H9 (cell line): ENCODE data around the gene IL6R. TPM values are rescaled to one million over a fixed set of nuclear protein-coding genes. Genes with fewer than 3 reads are reported as not detected.

ENCODE experiments used
- DNase-seq: peaks from one replicate; pipeline ENCODE4 v3.0.0-alpha.2; 2017
- H2AFZ ChIP-seq: one replicate; pipeline ENCODE4 v1.6.1; 2013; ENCODE audit warnings: mild to moderate bottlenecking, low read length, control low read depth, moderate library complexity
- H2AK5ac ChIP-seq: 2 replicates; pipeline ENCODE4 v1.6.1; 2013; ENCODE audit warnings: low read length, control low read depth, mixed read lengths; ENCODE audit not compliant: insufficient read length
- H2BK120ac ChIP-seq: one replicate; pipeline ENCODE4 v1.6.1; 2013; ENCODE audit warnings: low read depth, mild to moderate bottlenecking, low read length, control low read depth, inconsistent platforms; ENCODE audit not compliant: poor library complexity, severe bottlenecking
- H2BK12ac ChIP-seq: 2 replicates; pipeline ENCODE4 v1.6.1; 2013; ENCODE audit warnings: low read length, control low read depth, mixed read lengths, low read depth; ENCODE audit not compliant: insufficient read length
- H2BK15ac ChIP-seq: 2 replicates; pipeline ENCODE4 v1.6.1; 2013; ENCODE audit warnings: low read depth, low read length, control low read depth
- H2BK20ac ChIP-seq: one replicate; pipeline ENCODE4 v1.6.1; 2013; ENCODE audit warnings: low read depth, mild to moderate bottlenecking, low read length, control low read depth, inconsistent platforms; ENCODE audit not compliant: poor library complexity, severe bottlenecking
- H2BK5ac ChIP-seq: 2 replicates; pipeline ENCODE4 v1.6.1; 2013; ENCODE audit warnings: low read length, control low read depth, mixed read lengths; ENCODE audit not compliant: insufficient read length
- H3K14ac ChIP-seq: 2 replicates; pipeline ENCODE4 v1.6.1; 2013; ENCODE audit warnings: low read length, control low read depth; ENCODE audit not compliant: insufficient read depth
- H3K18ac ChIP-seq: 2 replicates; pipeline ENCODE4 v1.6.1; 2013; ENCODE audit warnings: low read depth, mild to moderate bottlenecking, mixed read lengths, low read length, control low read depth; ENCODE audit not compliant: insufficient read length
- H3K23ac ChIP-seq: 2 replicates; pipeline ENCODE4 v1.6.1; 2013; ENCODE audit warnings: low read length, control low read depth, mixed read lengths, low read depth; ENCODE audit not compliant: insufficient read length
- H3K23me2 ChIP-seq: 2 replicates; pipeline ENCODE4 v1.6.1; 2013; ENCODE audit warnings: low read depth, mild to moderate bottlenecking, mixed read lengths, low read length, control low read depth; ENCODE audit not compliant: insufficient read length, poor library complexity, severe bottlenecking
- H3K27ac ChIP-seq: 2 replicates; pipeline ENCODE4 v1.5.1; 2013; ENCODE audit warnings: low read length, control low read depth, mixed read lengths, low read depth; ENCODE audit not compliant: insufficient read length
- H3K27me3 ChIP-seq: 2 replicates; pipeline ENCODE4 v1.6.1; 2013; ENCODE audit warnings: low read length, control low read depth, inconsistent platforms; ENCODE audit not compliant: insufficient read depth
- H3K4ac ChIP-seq: 2 replicates; pipeline ENCODE4 v1.6.1; 2013; ENCODE audit warnings: low read depth, mild to moderate bottlenecking, control low read depth, inconsistent platforms, low read length, moderate library complexity
- H3K4me1 ChIP-seq: 2 replicates; pipeline ENCODE4 v1.6.1; 2013; ENCODE audit warnings: low read length, control low read depth, inconsistent platforms; ENCODE audit not compliant: insufficient read depth
- H3K4me2 ChIP-seq: 2 replicates; pipeline ENCODE4 v1.6.1; 2013; ENCODE audit warnings: low read length, control low read depth, mixed read lengths; ENCODE audit not compliant: insufficient read length, insufficient read depth
- H3K56ac ChIP-seq: 2 replicates; pipeline ENCODE4 v1.6.1; 2013; ENCODE audit warnings: low read depth, mild to moderate bottlenecking, mixed read lengths, low read length, control low read depth; ENCODE audit not compliant: insufficient read length
- H3K79me1 ChIP-seq: 2 replicates; pipeline ENCODE4 v1.6.1; 2013; ENCODE audit warnings: low read depth, mild to moderate bottlenecking, moderate library complexity, low read length, control low read depth, inconsistent platforms; ENCODE audit not compliant: insufficient read depth, poor library complexity, severe bottlenecking
- H3K79me2 ChIP-seq: 2 replicates; pipeline ENCODE4 v1.6.1; 2013; ENCODE audit warnings: low read length, control low read depth, inconsistent platforms; ENCODE audit not compliant: insufficient read depth
- H3K9ac ChIP-seq: 2 replicates; pipeline ENCODE4 v1.6.1; 2013; ENCODE audit warnings: low read length, control low read depth, mixed read lengths; ENCODE audit not compliant: insufficient read length; ENCODE audit errors: extremely low read depth
- H3K9me3 ChIP-seq: one replicate; pipeline ENCODE4 v1.6.1; 2013; ENCODE audit warnings: low read depth, low read length, inconsistent platforms; ENCODE audit not compliant: control insufficient read depth
- H3T11ph ChIP-seq: one replicate; pipeline ENCODE4 v1.6.1; 2013; ENCODE audit warnings: mild to moderate bottlenecking, low read length, control low read depth, inconsistent platforms
- H4K20me1 ChIP-seq: one replicate; pipeline ENCODE4 v1.6.1; 2013; ENCODE audit not compliant: control insufficient read depth, insufficient read length, insufficient read depth
- H4K5ac ChIP-seq: 2 replicates; pipeline ENCODE4 v1.6.1; 2013; ENCODE audit warnings: low read depth, mild to moderate bottlenecking, mixed read lengths, low read length, control low read depth; ENCODE audit not compliant: insufficient read length
- H4K8ac ChIP-seq: replicated peaks from 2 replicates; pipeline ENCODE4 v1.6.1; 2013; ENCODE audit warnings: low read length, control low read depth, mixed read lengths, low read depth; ENCODE audit not compliant: insufficient read length
- H4K91ac ChIP-seq: 2 replicates; pipeline ENCODE4 v1.6.1; 2013; ENCODE audit warnings: low read depth, mild to moderate bottlenecking, moderate library complexity, mixed read lengths, low read length, control low read depth; ENCODE audit not compliant: insufficient read length
- H3K27ac Mint-ChIP-seq, 3 experiments: 2 replicates in 2 of 3; 3 replicates in 1 of 3; pipeline ENCODE4 v1.8.0; 2020 to 2021; ENCODE audit warnings: mixed read lengths in 3 of 3, mild to moderate bottlenecking in 1 of 3, moderate library complexity in 1 of 3
- H3K27me3 Mint-ChIP-seq: 2 replicates; pipeline ENCODE4 v1.8.0; 2021; ENCODE audit warnings: low read depth, mild to moderate bottlenecking, moderate library complexity, mixed read lengths
- H3K36me3 Mint-ChIP-seq, 3 experiments: 2 replicates in 2 of 3; 3 replicates in 1 of 3; pipeline ENCODE4 v1.8.0; 2020 to 2021; ENCODE audit warnings: low read depth in 3 of 3, mixed read lengths in 3 of 3; ENCODE audit not compliant: insufficient read depth in 1 of 3
- H3K4me1 Mint-ChIP-seq, 2 experiments: 2 replicates each; pipeline ENCODE4 v1.8.0; 2020; ENCODE audit warnings: mixed read lengths in 2 of 2
- H3K4me3 Mint-ChIP-seq, 2 experiments: 2 replicates in 1 of 2; 3 replicates in 1 of 2; pipeline ENCODE4 v1.8.0; 2020 to 2021; ENCODE audit warnings: mild to moderate bottlenecking in 2 of 2, mixed read lengths in 2 of 2, moderate library complexity in 1 of 2
- H3K9me3 Mint-ChIP-seq, 2 experiments: 2 replicates in 1 of 2; 3 replicates in 1 of 2; pipeline ENCODE4 v1.8.0; 2020; ENCODE audit warnings: mild to moderate bottlenecking in 2 of 2, mixed read lengths in 2 of 2, moderate library complexity in 1 of 2
- WGBS: extraction: QIAGEN DNeasy Blood & Tissue Kit; methylation state at CpG from one replicate; pipeline ENCODE4 v1.1.7; 2013; ENCODE audit warnings: missing lambda C conversion rate, low lambda C conversion rate, mixed read lengths; ENCODE audit not compliant: insufficient read length; ENCODE audit errors: extremely low coverage; 5-methylcytosine and 5-hydroxymethylcytosine counted together
- total RNA-seq: library from RNA; stranded (reverse); gene quantifications from 2 replicates; pipeline ENCODE4 v1.2.1, GENCODE V29; 2021
- TF ChIP-seq, protein P1 (sequence below): fragments of 200-600 bp; sonication (generic); conservative IDR thresholded peaks from 3 replicates; pipeline ENCODE4 v1.8.0; 2021; ENCODE audit warnings: antibody characterized with exemption, mild to moderate bottlenecking

Gene IL6R
- total RNA-seq, 1 experiment from 2014 or later: 1.7 TPM

DNA sequence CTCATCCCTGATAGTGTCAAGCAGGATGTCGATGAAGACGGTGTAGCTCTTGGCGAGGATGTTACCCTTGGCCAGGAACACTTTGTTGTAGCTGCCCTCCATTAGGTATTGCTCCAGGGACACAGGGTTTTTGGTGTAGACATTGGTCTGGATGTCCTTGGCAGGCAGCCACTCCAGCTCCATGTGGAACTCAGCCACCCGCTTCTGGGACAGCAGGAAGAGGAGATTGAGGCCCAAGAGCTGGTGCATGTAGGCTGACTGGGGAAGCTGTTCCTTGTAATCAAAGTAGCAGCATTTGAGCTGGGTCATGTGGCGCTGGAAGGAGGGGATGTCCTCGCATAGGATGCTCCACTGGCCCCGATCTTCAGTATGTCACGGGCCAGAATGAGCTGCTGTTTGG is 9.5 kb downstream of the IL6R start:
- no peak for DNase-seq
- Histone ChIP-seq H3K27me3 (no peaks in the 10 kb centered on the region), H2BK12ac (no peak overlapping the region), H2BK120ac (no peak overlapping the region), H3K9me3 (no peaks in the 10 kb centered on the region), H3K14ac (no peak overlapping the region; the same call in 1 of the 2 replicates), H3K23ac (no peak overlapping the region), H3K4ac (no peak overlapping the region), H2BK20ac (no peak overlapping the region), H2BK5ac (no peak overlapping the region), H3T11ph (no peak overlapping the region), H3K18ac (no peak overlapping the region), H2AK5ac (no peak overlapping the region), H3K4me1 (no peaks in the 10 kb centered on the region), H4K8ac (no peak overlapping the region), H3K79me2 (no peaks in the 10 kb centered on the region), H4K5ac (no peak overlapping the region), H3K23me2 (no peaks in the 10 kb centered on the region), H3K27ac (no peak overlapping the region), H3K56ac (no peak overlapping the region), H4K20me1 (no peaks in the 10 kb centered on the region), H3K79me1 (no peaks in the 10 kb centered on the region), H3K4me2 (no peak overlapping the region), H4K91ac (no peak overlapping the region), H3K9ac (no peak overlapping the region), H2AFZ (no peak overlapping the region), H2BK15ac (no peak overlapping the region)
- H3K4me3 Mint-ChIP-seq: no peak overlapping the region
- H3K27me3 Mint-ChIP-seq: no peaks in the 10 kb centered on the region; the same call in 1 of the 2 replicates
- H3K4me1 Mint-ChIP-seq: peaks cover 22 to 24% of the 10 kb centered on the region in 2 experiments
- no peaks in the 10 kb centered on the region for H3K9me3 Mint-ChIP-seq
- TF ChIP-seq, protein P1, sequence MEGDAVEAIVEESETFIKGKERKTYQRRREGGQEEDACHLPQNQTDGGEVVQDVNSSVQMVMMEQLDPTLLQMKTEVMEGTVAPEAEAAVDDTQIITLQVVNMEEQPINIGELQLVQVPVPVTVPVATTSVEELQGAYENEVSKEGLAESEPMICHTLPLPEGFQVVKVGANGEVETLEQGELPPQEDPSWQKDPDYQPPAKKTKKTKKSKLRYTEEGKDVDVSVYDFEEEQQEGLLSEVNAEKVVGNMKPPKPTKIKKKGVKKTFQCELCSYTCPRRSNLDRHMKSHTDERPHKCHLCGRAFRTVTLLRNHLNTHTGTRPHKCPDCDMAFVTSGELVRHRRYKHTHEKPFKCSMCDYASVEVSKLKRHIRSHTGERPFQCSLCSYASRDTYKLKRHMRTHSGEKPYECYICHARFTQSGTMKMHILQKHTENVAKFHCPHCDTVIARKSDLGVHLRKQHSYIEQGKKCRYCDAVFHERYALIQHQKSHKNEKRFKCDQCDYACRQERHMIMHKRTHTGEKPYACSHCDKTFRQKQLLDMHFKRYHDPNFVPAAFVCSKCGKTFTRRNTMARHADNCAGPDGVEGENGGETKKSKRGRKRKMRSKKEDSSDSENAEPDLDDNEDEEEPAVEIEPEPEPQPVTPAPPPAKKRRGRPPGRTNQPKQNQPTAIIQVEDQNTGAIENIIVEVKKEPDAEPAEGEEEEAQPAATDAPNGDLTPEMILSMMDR: no peak
- WGBS: no CpG with 5 or more reads among the region's 8 CpGs
- H3K27ac Mint-ChIP-seq: no peak overlapping the region
- H3K36me3 Mint-ChIP-seq: no peaks in the 10 kb centered on the region
